Esophagus muscularis mucosa (tissue), 4 donors: Measurements from ENCODE around the gene CNOT8.

ENCODE experiments used
- CTCF ChIP-seq, 3 experiments: fragments of 200-600 bp in 2 of 3; fragments of 450-650 bp in 1 of 3; sonication (generic) in 2 of 3; IDR thresholded peaks; one replicate each; pipeline ENCODE4 v1.5.1; 2017 to 2019; ENCODE audit warnings: antibody characterized with exemption in 3 of 3, mild to moderate bottlenecking in 2 of 3, moderate library complexity in 1 of 3
- EP300 ChIP-seq: sonication (generic); formaldehyde crosslinking; IDR thresholded peaks from one replicate; pipeline ENCODE4 v1.6.1; 2017; ENCODE audit warnings: antibody characterized with exemption
- POLR2A ChIP-seq: fragments of 450-650 bp; IDR thresholded peaks from one replicate; pipeline ENCODE4 v1.6.1; 2017; ENCODE audit warnings: antibody characterized with exemption, moderate library complexity, mild to moderate bottlenecking, low read depth

- TF ChIP-seq EP300 (no peak), CTCF (IDR thresholded peaks at IDR 0.05) (no peak), POLR2A (no peak)
Measured at GRCh38 chr5:154896562-154897165, 38.2 kb downstream of the CNOT8 start.
